GM12878 (cell line): Measurements from ENCODE around the gene CHD6. TPM values are rescaled to one million over a fixed set of nuclear protein-coding genes. Genes with fewer than 3 reads are reported as not detected.

Source experiments
- ATAC-seq: fragments of 200-7000 bp; cut with Tn5 transposase; 3 replicates; pipeline ENCODE4 v1.9.1; 2020; ENCODE audit warnings: mild to moderate bottlenecking, moderate library complexity
- BruUV-seq: library from RNA; stranded (reverse); fragments of 400-500 nt; replicated peaks from 2 replicates; lab custom pipeline; 2021; lab: Mats Ljungman, UMichigan
- CTCF ChIA-PET: fragments of 300-600 bp; sonication (Branson Sonifier 250); formaldehyde crosslinking; extraction: SDS; loops from one replicate; lab custom pipeline; 2021; ENCODE audit warnings: inconsistent platforms; lab: Yijun Ruan, JAX
- POLR2A ChIA-PET: fragments of 350-600 bp; formaldehyde crosslinking; extraction: SDS; loops from one replicate; lab custom pipeline; 2021; ENCODE audit warnings: inconsistent platforms; lab: Charles Lee
- RAD21 ChIA-PET: fragments of 300-600 bp; sonication (Branson Sonifier 250); formaldehyde crosslinking; loops from one replicate; lab custom pipeline; 2023; ENCODE audit warnings: antibody characterized with exemption; ENCODE audit not compliant: unreplicated experiment; lab: Charles Lee
- SMC1A ChIA-PET: fragments of 300-600 bp; sonication (Branson Sonifier 250); formaldehyde crosslinking; loops from one replicate; lab custom pipeline; 2023; ENCODE audit not compliant: unreplicated experiment, uncharacterized antibody; lab: Charles Lee
- DNase-seq: peaks from one replicate; pipeline ENCODE4 v3.0.0-alpha.2; 2011; ENCODE audit warnings: low read depth, low spot score
- FAIRE-seq: peaks from 3 replicates; lab custom pipeline; 2011; peaks lifted over from hg19 to GRCh38; lab: Jason Lieb, UNC
- H2AFZ ChIP-seq: 2 replicates; pipeline ENCODE4 v1.6.0; 2011; ENCODE audit warnings: low read depth, low read length, control low read depth; ENCODE audit not compliant: control insufficient read depth
- H3K27ac ChIP-seq: 2 replicates; pipeline ENCODE4 v1.5.1; 2011; ENCODE audit warnings: control low read depth; ENCODE audit not compliant: control insufficient read depth, insufficient read depth
- H3K27me3 ChIP-seq, 2 experiments: replicated peaks in 1 of 2; 2 replicates each; pipeline versions ENCODE4 v1.6.0 to v1.6.1; 2011; ENCODE audit warnings: low read length in 1 of 2; ENCODE audit not compliant: control insufficient read depth in 2 of 2, insufficient read depth in 2 of 2
- H3K36me3 ChIP-seq, 2 experiments: 2 replicates each; pipeline ENCODE4 v1.5.1; 2011; ENCODE audit warnings: low read length in 1 of 2; ENCODE audit not compliant: control insufficient read depth in 2 of 2, insufficient read depth in 2 of 2
- H3K4me1 ChIP-seq: 2 replicates; pipeline ENCODE4 v1.6.1; 2011; ENCODE audit warnings: mild to moderate bottlenecking, low read length, moderate library complexity, mixed read lengths; ENCODE audit not compliant: control insufficient read depth, insufficient read depth
- H3K4me2 ChIP-seq: 2 replicates; pipeline ENCODE4 v1.6.0; 2011; ENCODE audit warnings: control low read depth; ENCODE audit not compliant: control insufficient read depth, insufficient read depth
- H3K4me3 ChIP-seq: fragments of 200-600 bp; sonication (generic); 2 replicates; pipeline ENCODE4 v1.5.1; 2016
- H3K79me2 ChIP-seq: 2 replicates; pipeline ENCODE4 v1.6.0; 2011; ENCODE audit warnings: low read length; ENCODE audit not compliant: control insufficient read depth, insufficient read depth
- H3K9ac ChIP-seq: 2 replicates; pipeline ENCODE4 v1.8.0; 2011; ENCODE audit warnings: low read length, control low read depth, mixed read lengths; ENCODE audit not compliant: control insufficient read depth, insufficient read depth
- H3K9me3 ChIP-seq: replicated peaks from 3 replicates; pipeline ENCODE4 v1.5.1; 2011; ENCODE audit warnings: mild to moderate bottlenecking, low read length; ENCODE audit not compliant: control insufficient read depth, insufficient read depth
- H4K20me1 ChIP-seq: 2 replicates; pipeline ENCODE4 v1.6.0; 2011; ENCODE audit not compliant: control insufficient read depth, insufficient read depth
- BACH1 ChIP-seq: fragments of 450-650 bp; IDR thresholded peaks from 2 replicates; pipeline ENCODE4 v1.6.1; 2017; ENCODE audit warnings: mild to moderate bottlenecking, borderline replicate concordance
- CREM ChIP-seq: IDR thresholded peaks from 2 replicates; pipeline ENCODE4 v1.6.1; 2014; ENCODE audit warnings: antibody characterized with exemption, low read depth
- E4F1 ChIP-seq: fragments of 450-650 bp; IDR thresholded peaks from 2 replicates; pipeline ENCODE4 v1.6.1; 2018; ENCODE audit warnings: borderline replicate concordance, mild to moderate bottlenecking; ENCODE audit not compliant: partially characterized antibody
- HDGF ChIP-seq: fragments of 450-650 bp; IDR thresholded peaks from 2 replicates; pipeline ENCODE4 v1.6.1; 2016; ENCODE audit warnings: antibody characterized with exemption
- JUNB ChIP-seq: IDR thresholded peaks from 2 replicates; pipeline ENCODE4 v1.6.1; 2016; ENCODE audit warnings: antibody characterized with exemption, mild to moderate bottlenecking
- NBN ChIP-seq: fragments of 450-650 bp; IDR thresholded peaks from 2 replicates; pipeline ENCODE4 v1.6.1; 2016
- NFYB ChIP-seq: IDR thresholded peaks from 2 replicates; pipeline ENCODE4 v1.6.1; 2011; ENCODE audit warnings: low read depth, mild to moderate bottlenecking, low read length, improper control_type of control experiment, moderate library complexity; ENCODE audit not compliant: insufficient read depth
- PAX8 ChIP-seq: fragments of 450-650 bp; IDR thresholded peaks from 2 replicates; pipeline ENCODE4 v1.6.1; 2017; ENCODE audit warnings: mild to moderate bottlenecking, moderate library complexity
- ZNF217 ChIP-seq: fragments of 450-650 bp; IDR thresholded peaks from 2 replicates; pipeline ENCODE4 v1.6.1; 2017; ENCODE audit warnings: antibody characterized with exemption, mild to moderate bottlenecking
- WGBS: methylation state at CpG from one replicate; pipeline ENCODE4 v1.1.6; 2016; ENCODE audit warnings: low lambda C conversion rate; ENCODE audit not compliant: insufficient replicate concordance, insufficient coverage; ENCODE audit errors: missing lambda C conversion rate; 5-methylcytosine and 5-hydroxymethylcytosine counted together
- in situ Hi-C: fragments of 300-500 bp; cut with MboI; formaldehyde crosslinking; loops from 9 replicates; pipeline ENCODE4 v1.14.3; 2018; ENCODE audit warnings: mixed read lengths
- intact Hi-C: fragments of 100-400 bp; cut with micrococcal nuclease; formaldehyde crosslinking; loops from one replicate; pipeline ENCODE4 v1.14.2; 2022; ENCODE audit not compliant: unreplicated experiment
- polyA plus RNA-seq, 11 experiments: library from polyadenylated mRNA; depleted of rRNA in 4 of 11; unstranded in 6 of 11; stranded (reverse) in 5 of 11; fragments of >200 nt; fragmentation: Nextera tagmentation in 4 of 11; fragmentation: Illumina TruSeq in 1 of 11; extraction: Ambion mirVana in 4 of 11; extraction: Trizol in 1 of 11; gene quantifications; 1 replicate in 1 of 11; 2 replicates in 10 of 11; pipeline versions ENCODE4 v1.2.1 to v1.2.3, GENCODE V29; 2011 to 2016; ENCODE audit warnings: inconsistent platforms in 2 of 11, missing spikeins in 2 of 11, low read depth in 1 of 11
- total RNA-seq, 4 experiments: library from RNA; depleted of rRNA in 3 of 4; stranded (reverse); fragments of >200 nt in 3 of 4; fragmentation: Illumina TruSeq in 1 of 4; extraction: Trizol in 1 of 4; gene quantifications; 2 replicates each; pipeline versions ENCODE4 v1.2.1 to v1.2.3, GENCODE V29; 2013 to 2021
- TF ChIP-seq, protein P1 (sequence below): fragments of 450-650 bp; IDR thresholded peaks from 2 replicates; pipeline ENCODE4 v1.6.1; 2016; ENCODE audit warnings: mild to moderate bottlenecking
- TF ChIP-seq, protein P2 (sequence below): fragments of 450-650 bp; IDR thresholded peaks from 2 replicates; pipeline ENCODE4 v1.6.1; 2018; ENCODE audit warnings: mild to moderate bottlenecking, low read depth, moderate library complexity; ENCODE audit not compliant: partially characterized antibody
- TF ChIP-seq, protein P3 (sequence below): fragments of 450-650 bp; IDR thresholded peaks from 2 replicates; pipeline ENCODE4 v1.6.1; 2014; ENCODE audit warnings: mild to moderate bottlenecking

CHD6 gene
- total and polyA plus RNA-seq, 10 of the 15 experiments (the other 5 are each of a cell fraction or from before 2014, with no cell fraction given) = 4.3 to 25.5 (median 17.1) TPM

GRCh38 chr20:41507436-41507835, 110.7 kb downstream of the CHD6 start:
- Histone ChIP-seq H3K9me3 (peaks cover 2% of the 10 kb centered on the region; the same call in 1 of the 3 replicates), H2AFZ (no peak overlapping the region), H4K20me1 (no peaks in the 10 kb centered on the region), H3K4me3 (no peak overlapping the region), H3K36me3 (peaks cover 3 to 7% of the 10 kb centered on the region in 2 experiments), H3K4me1 (no peaks in the 10 kb centered on the region), H3K79me2 (no peaks in the 10 kb centered on the region), H3K4me2 (no peak overlapping the region), H3K27me3 (no peaks in the 10 kb centered on the region), H3K27ac (no peak overlapping the region), H3K9ac (no peak overlapping the region)
- BruUV-seq = no TSS peak
- CTCF ChIA-PET = interaction anchor here (0.6 kb wide), 1 partner anchor 209 kb away, joined by 4 read pairs; no protein-coding TSS in a partner anchor
- SMC1A ChIA-PET = no interaction called here
- no peak for DNase-seq
- RAD21 ChIA-PET = no interaction called here
- in situ Hi-C loops = no loop called here
- FAIRE-seq = no peak
- TF ChIP-seq BACH1 = no peak
- TF ChIP-seq, protein P1, sequence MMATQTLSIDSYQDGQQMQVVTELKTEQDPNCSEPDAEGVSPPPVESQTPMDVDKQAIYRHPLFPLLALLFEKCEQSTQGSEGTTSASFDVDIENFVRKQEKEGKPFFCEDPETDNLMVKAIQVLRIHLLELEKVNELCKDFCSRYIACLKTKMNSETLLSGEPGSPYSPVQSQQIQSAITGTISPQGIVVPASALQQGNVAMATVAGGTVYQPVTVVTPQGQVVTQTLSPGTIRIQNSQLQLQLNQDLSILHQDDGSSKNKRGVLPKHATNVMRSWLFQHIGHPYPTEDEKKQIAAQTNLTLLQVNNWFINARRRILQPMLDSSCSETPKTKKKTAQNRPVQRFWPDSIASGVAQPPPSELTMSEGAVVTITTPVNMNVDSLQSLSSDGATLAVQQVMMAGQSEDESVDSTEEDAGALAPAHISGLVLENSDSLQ = no peak
- TF ChIP-seq E4F1 = no peak
- no peak for TF ChIP-seq HDGF
- TF ChIP-seq, protein P2, sequence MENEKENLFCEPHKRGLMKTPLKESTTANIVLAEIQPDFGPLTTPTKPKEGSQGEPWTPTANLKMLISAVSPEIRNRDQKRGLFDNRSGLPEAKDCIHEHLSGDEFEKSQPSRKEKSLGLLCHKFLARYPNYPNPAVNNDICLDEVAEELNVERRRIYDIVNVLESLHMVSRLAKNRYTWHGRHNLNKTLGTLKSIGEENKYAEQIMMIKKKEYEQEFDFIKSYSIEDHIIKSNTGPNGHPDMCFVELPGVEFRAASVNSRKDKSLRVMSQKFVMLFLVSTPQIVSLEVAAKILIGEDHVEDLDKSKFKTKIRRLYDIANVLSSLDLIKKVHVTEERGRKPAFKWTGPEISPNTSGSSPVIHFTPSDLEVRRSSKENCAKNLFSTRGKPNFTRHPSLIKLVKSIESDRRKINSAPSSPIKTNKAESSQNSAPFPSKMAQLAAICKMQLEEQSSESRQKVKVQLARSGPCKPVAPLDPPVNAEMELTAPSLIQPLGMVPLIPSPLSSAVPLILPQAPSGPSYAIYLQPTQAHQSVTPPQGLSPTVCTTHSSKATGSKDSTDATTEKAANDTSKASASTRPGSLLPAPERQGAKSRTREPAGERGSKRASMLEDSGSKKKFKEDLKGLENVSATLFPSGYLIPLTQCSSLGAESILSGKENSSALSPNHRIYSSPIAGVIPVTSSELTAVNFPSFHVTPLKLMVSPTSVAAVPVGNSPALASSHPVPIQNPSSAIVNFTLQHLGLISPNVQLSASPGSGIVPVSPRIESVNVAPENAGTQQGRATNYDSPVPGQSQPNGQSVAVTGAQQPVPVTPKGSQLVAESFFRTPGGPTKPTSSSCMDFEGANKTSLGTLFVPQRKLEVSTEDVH = no peak
- TF ChIP-seq NBN = no peak
- TF ChIP-seq, protein P3, sequence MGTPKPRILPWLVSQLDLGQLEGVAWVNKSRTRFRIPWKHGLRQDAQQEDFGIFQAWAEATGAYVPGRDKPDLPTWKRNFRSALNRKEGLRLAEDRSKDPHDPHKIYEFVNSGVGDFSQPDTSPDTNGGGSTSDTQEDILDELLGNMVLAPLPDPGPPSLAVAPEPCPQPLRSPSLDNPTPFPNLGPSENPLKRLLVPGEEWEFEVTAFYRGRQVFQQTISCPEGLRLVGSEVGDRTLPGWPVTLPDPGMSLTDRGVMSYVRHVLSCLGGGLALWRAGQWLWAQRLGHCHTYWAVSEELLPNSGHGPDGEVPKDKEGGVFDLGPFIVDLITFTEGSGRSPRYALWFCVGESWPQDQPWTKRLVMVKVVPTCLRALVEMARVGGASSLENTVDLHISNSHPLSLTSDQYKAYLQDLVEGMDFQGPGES = no peak
- TF ChIP-seq NFYB = no peak
- TF ChIP-seq PAX8 = no peak
- TF ChIP-seq ZNF217 = no peak
- TF ChIP-seq CREM = no peak
- no peak for TF ChIP-seq JUNB
- WGBS = 97% methylated on average over 5 of the region's 5 CpGs
- intact Hi-C loops = no loop called here
- POLR2A ChIA-PET = no interaction called here
- ATAC-seq = no peak
